HepG2 (cell line): ENCODE results near the gene SETD2. TPM values are rescaled to one million over a fixed set of nuclear protein-coding genes. Genes with fewer than 3 reads are reported as not detected.

Experiments
- ATAC-seq: fragments of 200-7000 bp; cut with Tn5 transposase; 3 replicates; pipeline ENCODE4 v1.9.1; 2020; ENCODE audit warnings: mild to moderate bottlenecking, moderate library complexity
- BruUV-seq: library from RNA; stranded (reverse); fragments of 400-500 nt; replicated peaks from 2 replicates; lab custom pipeline; 2021; lab: Mats Ljungman, UMichigan
- CTCF ChIA-PET: fragments of 300-600 bp; formaldehyde crosslinking; extraction: SDS; loops from one replicate; lab custom pipeline; 2021; ENCODE audit warnings: low total read pairs, inconsistent platforms, low intra/inter-chr PET ratio; lab: Yijun Ruan, JAX
- POLR2A ChIA-PET: fragments of 350-600 bp; sonication (Branson Sonifier 250); formaldehyde crosslinking; loops from one replicate; lab custom pipeline; 2020; ENCODE audit warnings: antibody characterized with exemption, inconsistent platforms; lab: Yijun Ruan, JAX
- DNase-seq: peaks from one replicate; pipeline ENCODE4 v3.0.0-alpha.2; 2015; ENCODE audit warnings: low spot score
- FAIRE-seq: peaks from 3 replicates; lab custom pipeline; 2011; peaks lifted over from hg19 to GRCh38; lab: Jason Lieb, UNC
- H2AFZ ChIP-seq: one replicate; pipeline ENCODE4 v1.6.1; 2011; ENCODE audit warnings: low read length, inconsistent platforms
- H3K27ac ChIP-seq: fragments of 300-600 bp; 3 replicates; pipeline ENCODE4 v1.8.0; 2011; ENCODE audit warnings: mixed run types, mild to moderate bottlenecking, mixed read lengths, low read length, inconsistent platforms; ENCODE audit not compliant: insufficient read depth; ENCODE audit errors: extremely low read length
- H3K27me3 ChIP-seq, 2 experiments: fragments of 200-600 bp in 1 of 2; 2 replicates in 1 of 2; 3 replicates in 1 of 2; pipeline versions ENCODE4 v1.6.0 to v1.8.0; 2011; ENCODE audit warnings: low read length in 2 of 2, mild to moderate bottlenecking in 2 of 2, moderate library complexity in 2 of 2, inconsistent platforms in 1 of 2; ENCODE audit not compliant: insufficient read depth in 2 of 2, control insufficient read depth in 1 of 2
- H3K36me3 ChIP-seq, 2 experiments: fragments of 200-600 bp in 1 of 2; replicated peaks in 1 of 2; 2 replicates in 1 of 2; 3 replicates in 1 of 2; pipeline versions ENCODE4 v1.5.1 to v1.8.0; 2011; ENCODE audit warnings: low read length in 2 of 2, inconsistent platforms in 1 of 2; ENCODE audit not compliant: insufficient read depth in 2 of 2, control insufficient read depth in 1 of 2
- H3K4me1 ChIP-seq: 2 replicates; pipeline ENCODE4 v1.5.1; 2012; ENCODE audit warnings: low read length, inconsistent platforms; ENCODE audit not compliant: insufficient read depth
- H3K4me2 ChIP-seq: 2 replicates; pipeline ENCODE4 v1.6.0; 2011; ENCODE audit warnings: low read depth, low read length, inconsistent platforms
- H3K4me3 ChIP-seq, 3 experiments: fragments of 200-600 bp in 1 of 3; sonication (generic), shearing (Covaris generic) in 1 of 3; replicated peaks in 1 of 3; 2 replicates each; pipeline ENCODE4 v1.5.1; 2011 to 2016; ENCODE audit warnings: low read length in 3 of 3, inconsistent platforms in 2 of 3, low read depth in 2 of 3, mild to moderate bottlenecking in 2 of 3, control low read depth in 1 of 3, mixed read lengths in 1 of 3; ENCODE audit not compliant: insufficient read depth in 1 of 3
- H3K79me2 ChIP-seq: one replicate; pipeline ENCODE4 v1.6.1; 2011; ENCODE audit warnings: low read length, inconsistent platforms; ENCODE audit not compliant: insufficient read depth
- H3K9ac ChIP-seq: 2 replicates; pipeline ENCODE4 v1.6.0; 2011; ENCODE audit warnings: mild to moderate bottlenecking, low read depth, low read length, inconsistent platforms; ENCODE audit not compliant: insufficient read depth
- H3K9me3 ChIP-seq: 2 replicates; pipeline ENCODE4 v1.5.1; 2012; ENCODE audit warnings: mild to moderate bottlenecking, low read length
- H4K20me1 ChIP-seq: 2 replicates; pipeline ENCODE4 v1.6.0; 2011; ENCODE audit warnings: inconsistent platforms, mild to moderate bottlenecking, low read length, moderate library complexity; ENCODE audit not compliant: insufficient read depth
- ARID3A ChIP-seq: IDR thresholded peaks from 2 replicates; pipeline ENCODE4 v1.6.1; 2012; ENCODE audit warnings: low read depth, low read length, improper control_type of control experiment
- CCDC6 ChIP-seq: sonication (generic); formaldehyde crosslinking; IDR thresholded peaks from 2 replicates; pipeline ENCODE4 v1.8.1; 2022; ENCODE audit warnings: mild to moderate bottlenecking, missing genetic modification reagents, moderate library complexity
- GTF3A ChIP-seq: sonication (generic); formaldehyde crosslinking; conservative IDR thresholded peaks from 2 replicates; pipeline ENCODE4 v1.4.0; 2020; ENCODE audit warnings: mild to moderate bottlenecking, missing genetic modification reagents
- MTA1 ChIP-seq: sonication (generic); formaldehyde crosslinking; IDR thresholded peaks from 2 replicates; pipeline ENCODE4 v1.4.0; 2020; ENCODE audit warnings: missing genetic modification reagents, mild to moderate bottlenecking, borderline replicate concordance
- NCOA2 ChIP-seq: sonication (generic); formaldehyde crosslinking; IDR thresholded peaks from 2 replicates; pipeline ENCODE4 v1.8.0; 2022; ENCODE audit warnings: inconsistent platforms
- RXRA ChIP-seq: sonication (generic); formaldehyde crosslinking; IDR thresholded peaks from 2 replicates; pipeline ENCODE4 v1.5.1; 2020; ENCODE audit warnings: missing genetic modification reagents
- SRY ChIP-seq: sonication (generic); formaldehyde crosslinking; IDR thresholded peaks from 2 replicates; pipeline ENCODE4 v1.8.0; 2022; ENCODE audit warnings: mild to moderate bottlenecking, missing genetic modification reagents
- ZBTB38 ChIP-seq: sonication (generic); formaldehyde crosslinking; IDR thresholded peaks from 2 replicates; pipeline ENCODE4 v1.5.1; 2020; ENCODE audit warnings: mild to moderate bottlenecking, missing genetic modification reagents
- ZKSCAN1 ChIP-seq: fragments of 150-350 bp; IDR thresholded peaks from 2 replicates; pipeline ENCODE4 v1.6.1; 2014; ENCODE audit warnings: low read length
- ZNF205 ChIP-seq: IDR thresholded peaks from 2 replicates; pipeline ENCODE4 v1.6.1; 2018; ENCODE audit warnings: missing biosample characterization, missing genetic modification reagents
- ZNF263 ChIP-seq: sonication (generic); formaldehyde crosslinking; IDR thresholded peaks from 2 replicates; pipeline ENCODE4 v1.4.0; 2020; ENCODE audit warnings: missing genetic modification reagents
- WGBS: methylation state at CpG from one replicate; pipeline ENCODE4 v1.1.6; 2017; ENCODE audit warnings: low lambda C conversion rate; 5-methylcytosine and 5-hydroxymethylcytosine counted together
- in situ Hi-C: cut with HindIII; loops from 2 replicates; pipeline ENCODE4 v1.10.0; 2017; ENCODE audit warnings: low pct_unique_long_range_greater_than_20kb; ENCODE audit not compliant: extremely low pct_ligation_motif_present
- intact Hi-C: fragments of 100-400 bp; cut with micrococcal nuclease; formaldehyde crosslinking; loops from one replicate; pipeline ENCODE4 v1.10.0; 2022; ENCODE audit not compliant: unreplicated experiment
- polyA plus RNA-seq, 8 experiments: library from polyadenylated mRNA; depleted of rRNA in 3 of 8; stranded (reverse) in 7 of 8; unstranded in 1 of 8; fragments of >200 nt; fragmentation: Illumina TruSeq in 4 of 8; extraction: Trizol in 4 of 8; gene quantifications; 2 replicates each; pipeline versions ENCODE4 v1.2.1 to v1.2.3, GENCODE V29; 2011 to 2016; ENCODE audit warnings: low read depth in 4 of 8, missing spikeins in 1 of 8, mixed read lengths in 1 of 8; ENCODE audit not compliant: insufficient read depth in 1 of 8
- total RNA-seq, 5 experiments: library from RNA; depleted of rRNA; stranded (reverse); fragments of >200 nt; fragmentation: Illumina TruSeq; extraction: Trizol; gene quantifications; 2 replicates each; pipeline ENCODE4 v1.2.3, GENCODE V29; 2016; ENCODE audit warnings: low read depth in 1 of 5

The SETD2 gene
- total and polyA plus RNA-seq, 2 of the 13 experiments (the other 11 are each of a cell fraction or from before 2014, with no cell fraction given), result 14.2 to 24.2 TPM

GRCh38 chr3:47152578-47152977 is 11.3 kb downstream of the SETD2 start:
- H2AFZ ChIP-seq, result no peak overlapping the region
- peaks cover 29% of the 10 kb centered on the region for H4K20me1 ChIP-seq
- POLR2A ChIA-PET, result interaction anchor here (2.1 kb wide), 1 partner anchor 12 kb away, joined by 6 read pairs; the partner anchor contains the start of gene SETD2
- H3K79me2 ChIP-seq, result peaks cover 91% of the 10 kb centered on the region
- BruUV-seq, result no TSS peak
- H3K9me3 ChIP-seq, result no peaks in the 10 kb centered on the region
- TF ChIP-seq GTF3A, result no peak
- TF ChIP-seq MTA1 (CRISPR knock-in tag), result no peak
- TF ChIP-seq ZNF205 (CRISPR knock-in tag), result no peak
- TF ChIP-seq ZNF263 (CRISPR knock-in tag), result peak; percentile 55
- no peaks in the 10 kb centered on the region; a peak in 1 of 5 replicates for H3K36me3 ChIP-seq
- peaks cover 78% of the 10 kb centered on the region for H3K4me1 ChIP-seq
- no peaks in the 10 kb centered on the region for H3K27me3 ChIP-seq
- in situ Hi-C loops (no loop called here), intact Hi-C loops (no loop called here)
- H3K27ac ChIP-seq, result no peak overlapping the region
- CTCF ChIA-PET, result no interaction called here
- H3K9ac ChIP-seq, result no peak overlapping the region
- no peak overlapping the region for H3K4me2 ChIP-seq
- FAIRE-seq (no peak), DNase-seq (no peak), ATAC-seq (no peak)
- WGBS, result 92% methylated on average over 2 of the region's 2 CpGs
- no peak overlapping the region for H3K4me3 ChIP-seq

GRCh38 chr3:47151836-47152235 is 12.1 kb downstream of the SETD2 start:
- H3K27ac ChIP-seq, result no peak overlapping the region
- H3K36me3 ChIP-seq, result no peaks in the 10 kb centered on the region
- 100% methylated on average over 1 of the region's 1 CpG for WGBS
- H3K9ac ChIP-seq, result no peak overlapping the region
- no peak for DNase-seq
- peaks cover 87% of the 10 kb centered on the region for H3K79me2 ChIP-seq
- H3K4me1 ChIP-seq, result peaks cover 74% of the 10 kb centered on the region
- H3K4me3 ChIP-seq, result no peak overlapping the region
- H2AFZ ChIP-seq, result no peak overlapping the region
- H3K9me3 ChIP-seq, result no peaks in the 10 kb centered on the region
- ChIA-PET CTCF (no interaction called here), POLR2A (interaction anchor here (2.1 kb wide), 1 partner anchor 12 kb away, joined by 6 read pairs; the partner anchor contains the start of gene SETD2)
- H3K27me3 ChIP-seq, result no peaks in the 10 kb centered on the region
- no peak overlapping the region for H3K4me2 ChIP-seq
- no peak for ATAC-seq
- BruUV-seq, result no TSS peak
- TF ChIP-seq NCOA2 (no peak), SRY (CRISPR knock-in tag) (no peak), CCDC6 (CRISPR knock-in tag) (no peak), ZBTB38 (CRISPR knock-in tag) (no peak), ZKSCAN1 (no peak), RXRA (CRISPR knock-in tag) (no peak), ARID3A (no peak)
- intact Hi-C loops, result no loop called here
- peaks cover 26% of the 10 kb centered on the region for H4K20me1 ChIP-seq
- no peak for FAIRE-seq
- in situ Hi-C loops, result no loop called here
